HCEC 1CT (cell line): ENCODE measurements around the gene RNF138.

ENCODE experiments used
- DNase-seq: peaks from one replicate; pipeline ENCODE4 v3.0.0-alpha.2; 2017

Gene RNF138

DNA sequence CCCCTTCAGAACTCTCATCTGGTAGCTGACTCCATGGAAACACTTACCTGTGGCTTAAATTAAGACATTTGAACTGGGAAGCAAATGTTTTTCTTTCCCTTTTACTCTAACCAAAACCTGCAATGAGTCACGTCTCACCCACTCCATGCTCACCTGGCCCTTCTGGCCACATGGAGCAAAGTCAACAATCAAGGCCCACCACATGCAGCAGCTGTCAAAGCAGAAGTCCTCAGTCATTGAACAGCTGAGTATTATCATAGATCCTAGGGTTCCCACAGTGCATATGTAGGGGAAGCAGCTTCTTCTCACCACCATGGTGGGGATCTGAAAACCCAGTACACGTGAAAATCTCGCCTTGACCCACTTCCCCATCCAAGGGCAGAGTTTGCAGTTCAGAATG lies 85.9 kb downstream of the RNF138 start:
- DNase-seq = no peak
